NAMALWA (cell line): Measurements from ENCODE around the gene ARHGEF7.

Experiments
- DNase-seq: peaks from one replicate; pipeline ENCODE4 v3.0.0-alpha.2; 2015; ENCODE audit warnings: low spot score

ARHGEF7 gene

GRCh38 chr13:111225166-111225565, 110.1 kb downstream of the ARHGEF7 start:
- DNase-seq = no peak

- no peak for DNase-seq
Observed at GRCh38 chr13:111225810-111226546, 110.9 kb downstream of the ARHGEF7 start.

GRCh38 chr13:111227405-111227804, 112.3 kb downstream of the ARHGEF7 start:
- DNase-seq = no peak

- no peak for DNase-seq
Observed at GRCh38 chr13:111228262-111229144, 113.4 kb downstream of the ARHGEF7 start.

GRCh38 chr13:111230385-111230930, 115.3 kb downstream of the ARHGEF7 start:
- no peak for DNase-seq

- no peak for DNase-seq
Observed at GRCh38 chr13:111232191-111232590, 117.1 kb downstream of the ARHGEF7 start.

- DNase-seq = no peak
Observed at GRCh38 chr13:111233080-111233479, 118.0 kb downstream of the ARHGEF7 start.

- DNase-seq = no peak
Observed at GRCh38 chr13:111239764-111240670, 124.9 kb downstream of the ARHGEF7 start.

- DNase-seq = no peak
Observed at GRCh38 chr13:111241006-111241755, 126.1 kb downstream of the ARHGEF7 start.

- no peak for DNase-seq
Observed at GRCh38 chr13:111241862-111242261, 126.8 kb downstream of the ARHGEF7 start.

GRCh38 chr13:111242585-111242984, 127.5 kb downstream of the ARHGEF7 start:
- DNase-seq = no peak

GRCh38 chr13:111243981-111244380, 128.9 kb downstream of the ARHGEF7 start:
- no peak for DNase-seq

- DNase-seq = no peak
Observed at GRCh38 chr13:111245576-111246384, 130.7 kb downstream of the ARHGEF7 start.

- DNase-seq = no peak
Observed at GRCh38 chr13:111247552-111247951, 132.4 kb downstream of the ARHGEF7 start.

GRCh38 chr13:111248822-111249221, 133.7 kb downstream of the ARHGEF7 start:
- no peak for DNase-seq

GRCh38 chr13:111249637-111250360, 134.7 kb downstream of the ARHGEF7 start:
- no peak for DNase-seq

- DNase-seq = no peak
Observed at GRCh38 chr13:111251646-111252445, 136.7 kb downstream of the ARHGEF7 start.
